Kidney epithelial cell (primary cell): ENCODE measurements around the gene C16orf86. TPM values are rescaled to one million over a fixed set of nuclear protein-coding genes. Genes with fewer than 3 reads are reported as not detected.
"Not testable (repeated sequence)": the region's sequence is repeated elsewhere in the genome, so short reads cannot be mapped to it uniquely, and the experiment has no call there.

Experiments used
- DNase-seq: peaks from one replicate; pipeline ENCODE4 v3.0.0-alpha.2; 2010; ENCODE audit warnings: low read depth
- H3K27me3 ChIP-seq: 2 replicates; pipeline ENCODE4 v1.6.0; 2011; ENCODE audit warnings: low read length; ENCODE audit not compliant: control insufficient read depth, insufficient read depth
- H3K36me3 ChIP-seq: 2 replicates; pipeline ENCODE4 v1.5.1; 2011; ENCODE audit warnings: low read length; ENCODE audit not compliant: control insufficient read depth, insufficient read depth
- H3K4me3 ChIP-seq: 2 replicates; pipeline ENCODE4 v1.5.1; 2011; ENCODE audit warnings: low read depth, mild to moderate bottlenecking, control low read depth, low read length
- total RNA-seq: library from RNA; depleted of rRNA; stranded (reverse); fragments of >200 nt; gene quantifications from 2 replicates; pipeline ENCODE4 v1.2.3, GENCODE V29; 2015
- TF ChIP-seq, protein P1 (sequence below): IDR thresholded peaks from 2 replicates; pipeline ENCODE4 v1.5.1; 2011; ENCODE audit warnings: mild to moderate bottlenecking, moderate library complexity, low read length, control low read depth, inconsistent platforms; ENCODE audit not compliant: insufficient read depth, poor library complexity, severe bottlenecking

Gene C16orf86
- total RNA-seq, 1 donor from 2014 or later = 4.5 TPM

- DNase-seq = no peak
- TF ChIP-seq, protein P1, sequence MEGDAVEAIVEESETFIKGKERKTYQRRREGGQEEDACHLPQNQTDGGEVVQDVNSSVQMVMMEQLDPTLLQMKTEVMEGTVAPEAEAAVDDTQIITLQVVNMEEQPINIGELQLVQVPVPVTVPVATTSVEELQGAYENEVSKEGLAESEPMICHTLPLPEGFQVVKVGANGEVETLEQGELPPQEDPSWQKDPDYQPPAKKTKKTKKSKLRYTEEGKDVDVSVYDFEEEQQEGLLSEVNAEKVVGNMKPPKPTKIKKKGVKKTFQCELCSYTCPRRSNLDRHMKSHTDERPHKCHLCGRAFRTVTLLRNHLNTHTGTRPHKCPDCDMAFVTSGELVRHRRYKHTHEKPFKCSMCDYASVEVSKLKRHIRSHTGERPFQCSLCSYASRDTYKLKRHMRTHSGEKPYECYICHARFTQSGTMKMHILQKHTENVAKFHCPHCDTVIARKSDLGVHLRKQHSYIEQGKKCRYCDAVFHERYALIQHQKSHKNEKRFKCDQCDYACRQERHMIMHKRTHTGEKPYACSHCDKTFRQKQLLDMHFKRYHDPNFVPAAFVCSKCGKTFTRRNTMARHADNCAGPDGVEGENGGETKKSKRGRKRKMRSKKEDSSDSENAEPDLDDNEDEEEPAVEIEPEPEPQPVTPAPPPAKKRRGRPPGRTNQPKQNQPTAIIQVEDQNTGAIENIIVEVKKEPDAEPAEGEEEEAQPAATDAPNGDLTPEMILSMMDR = no peak
- H3K27me3 ChIP-seq = no peaks in the 10 kb centered on the region
- H3K4me3 ChIP-seq = no peak overlapping the region
- H3K36me3 ChIP-seq = peaks cover 4% of the 10 kb centered on the region
Observed at GRCh38 chr16:67685388-67686112, 18.9 kb downstream of the C16orf86 start.

DNA sequence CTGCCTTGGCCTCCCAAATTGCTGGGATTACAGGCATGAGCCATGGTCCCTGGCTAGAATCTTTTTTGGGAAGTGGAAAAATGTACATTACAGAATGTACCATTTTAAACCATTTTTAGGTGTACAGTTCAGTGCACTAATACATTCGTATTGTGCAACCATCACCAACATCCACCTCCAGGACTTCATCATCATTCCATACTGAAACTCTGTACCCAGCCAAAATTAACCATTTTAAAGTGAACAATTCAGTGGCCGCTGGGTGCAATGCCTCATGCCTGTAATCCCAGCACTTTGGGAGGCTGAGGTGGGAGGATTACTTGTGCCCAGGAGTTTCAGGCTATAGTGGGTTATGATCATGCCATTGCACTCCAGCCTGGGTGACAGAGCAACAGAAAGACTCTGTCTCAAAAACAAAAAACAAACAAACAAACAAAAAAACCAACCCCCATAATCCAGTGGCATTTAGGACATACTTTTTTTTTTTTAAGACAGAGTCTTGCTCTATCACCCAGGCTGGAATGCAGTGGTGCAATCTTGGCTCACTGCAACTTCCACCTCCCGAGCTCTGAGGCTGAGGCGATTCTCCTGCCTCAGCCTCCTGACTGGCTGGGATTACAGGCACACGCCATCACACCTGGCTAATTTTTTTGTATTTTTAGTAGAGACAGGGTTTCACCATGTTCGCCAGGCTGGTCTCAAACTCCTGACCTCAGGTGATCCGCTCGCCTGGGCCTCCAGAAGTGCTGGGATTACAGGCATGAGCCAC lies 27.1 kb downstream of the C16orf86 start:
- not testable (repeated sequence) for H3K27me3 ChIP-seq, H3K4me3 ChIP-seq, DNase-seq, H3K36me3 ChIP-seq

DNA sequence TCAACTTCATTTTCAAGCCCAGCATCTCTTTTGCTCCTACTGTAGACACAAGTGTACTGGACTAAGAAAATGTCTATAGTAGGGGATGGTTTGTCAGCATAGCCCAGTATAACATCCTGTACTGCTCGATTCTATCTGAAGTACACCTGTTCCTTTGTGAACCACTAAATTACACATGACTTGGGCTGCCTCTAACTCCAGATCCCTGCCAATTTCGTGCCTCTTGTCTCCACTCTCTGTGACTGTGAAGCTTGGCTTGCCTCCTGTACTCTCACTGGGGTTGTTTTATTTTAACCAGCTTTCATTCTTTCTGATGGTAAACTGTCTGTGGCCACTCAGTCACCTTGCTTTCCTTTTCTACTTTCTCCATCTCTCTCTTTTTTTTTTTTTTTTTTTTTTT lies 28.0 kb downstream of the C16orf86 start:
- Histone ChIP-seq H3K36me3 (no peaks in the 10 kb centered on the region), H3K4me3 (no peak overlapping the region), H3K27me3 (no peaks in the 10 kb centered on the region)
- TF ChIP-seq, protein P1 = no peak
- DNase-seq = no peak

GRCh38 chr16:67697422-67698185 lies 31.0 kb downstream of the C16orf86 start:
- no peaks in the 10 kb centered on the region for H3K36me3 ChIP-seq
- no peak for DNase-seq
- H3K27me3 ChIP-seq = no peaks in the 10 kb centered on the region
- TF ChIP-seq, protein P1 = no peak
- no peak overlapping the region for H3K4me3 ChIP-seq

DNA sequence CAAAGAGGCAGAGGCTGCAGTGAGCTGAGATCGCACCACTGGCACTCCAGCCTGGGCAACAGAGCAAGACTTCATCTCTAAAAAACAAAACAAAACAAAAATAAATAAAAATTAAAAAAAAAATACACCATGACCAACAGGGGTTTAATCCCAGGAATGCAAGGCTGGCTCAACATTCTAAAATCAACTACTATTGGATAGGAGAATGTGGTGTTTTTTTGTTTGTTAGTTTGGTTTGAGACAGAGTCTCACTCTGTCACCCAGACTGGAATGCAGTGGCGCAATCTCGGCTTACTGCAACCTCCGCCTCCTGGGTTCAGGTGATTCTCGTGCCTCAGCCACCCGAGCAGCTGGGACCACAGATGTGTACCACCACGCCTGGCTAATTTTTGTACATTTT lies 32.7 kb downstream of the C16orf86 start:
- Histone ChIP-seq H3K27me3 (no peaks in the 10 kb centered on the region), H3K4me3 (no peak overlapping the region), H3K36me3 (no peaks in the 10 kb centered on the region)
- TF ChIP-seq, protein P1 = no peak
- DNase-seq = no peak

- Histone ChIP-seq H3K4me3 (no peak overlapping the region), H3K27me3 (no peaks in the 10 kb centered on the region), H3K36me3 (no peaks in the 10 kb centered on the region)
- TF ChIP-seq, protein P1 = no peak
- DNase-seq = no peak
Observed at GRCh38 chr16:67701420-67701819, 34.8 kb downstream of the C16orf86 start.
